WTC11 (cell line): ENCODE data around the gene PRDX2. TPM values are rescaled to one million over a fixed set of nuclear protein-coding genes. Genes with fewer than 3 reads are reported as not detected.
A peak's percentile ranks its signal among the peaks of the same experiment; 100 is the strongest.

Experiments used
- ATAC-seq: fragments of 200-7000 bp; cut with Tn5 transposase; 2 replicates; pipeline ENCODE4 v1.10.0; 2021; ENCODE audit warnings: mild to moderate bottlenecking, moderate library complexity
- CTCF ChIA-PET: fragments of 300-600 bp; sonication (Branson Sonifier 250); formaldehyde crosslinking; loops from one replicate; lab custom pipeline; 2021; ENCODE audit warnings: antibody characterized with exemption; lab: Charles Lee
- POLR2A ChIA-PET: fragments of 350-600 bp; sonication (Branson Sonifier 250); formaldehyde crosslinking; loops from one replicate; lab custom pipeline; 2021; ENCODE audit warnings: antibody characterized with exemption; lab: Charles Lee
- DNase-seq: peaks from one replicate; pipeline ENCODE4 v3.0.0; 2021; ENCODE audit warnings: low spot score
- H3K27ac Mint-ChIP-seq: 2 replicates; pipeline ENCODE4 v1.8.0; 2021; ENCODE audit warnings: mixed read lengths
- H3K27me3 Mint-ChIP-seq: 2 replicates; pipeline ENCODE4 v1.8.0; 2021; ENCODE audit warnings: low read depth, mild to moderate bottlenecking, moderate library complexity, mixed read lengths
- H3K36me3 Mint-ChIP-seq: 2 replicates; pipeline ENCODE4 v1.8.0; 2021; ENCODE audit warnings: mixed read lengths
- H3K4me1 Mint-ChIP-seq: 2 replicates; pipeline ENCODE4 v1.8.0; 2022; ENCODE audit warnings: mixed read lengths
- H3K4me3 Mint-ChIP-seq: 2 replicates; pipeline ENCODE4 v1.8.0; 2021; ENCODE audit warnings: mild to moderate bottlenecking, moderate library complexity, mixed read lengths
- H3K9me3 Mint-ChIP-seq: 2 replicates; pipeline ENCODE4 v1.8.0; 2021; ENCODE audit warnings: mixed read lengths
- AR ChIP-seq: fragments of 250-450 bp; sonication (Bioruptor Pico); IDR thresholded peaks from 2 replicates; pipeline ENCODE4 v1.9.0; 2021; ENCODE audit warnings: mild to moderate bottlenecking
- MXD4 ChIP-seq: fragments of 250-450 bp; sonication (Bioruptor Pico); IDR thresholded peaks from 2 replicates; pipeline ENCODE4 v1.8.0; 2021; ENCODE audit warnings: mild to moderate bottlenecking, moderate library complexity, borderline replicate concordance
- NR1H2 ChIP-seq: sonication (generic); formaldehyde crosslinking; IDR thresholded peaks from 2 replicates; pipeline ENCODE4 v1.9.0; 2021; ENCODE audit warnings: mild to moderate bottlenecking, moderate library complexity, missing genetic modification reagents
- NR3C1 ChIP-seq: sonication (generic); formaldehyde crosslinking; conservative IDR thresholded peaks from 2 replicates; pipeline ENCODE4 v1.8.1; 2023; ENCODE audit warnings: low read depth, mild to moderate bottlenecking, missing genetic modification reagents
- SP1 ChIP-seq: sonication (generic); formaldehyde crosslinking; conservative IDR thresholded peaks from 2 replicates; pipeline ENCODE4 v1.8.1; 2022; ENCODE audit warnings: missing genetic modification reagents
- ZMAT4 ChIP-seq: fragments of 250-450 bp; sonication (Bioruptor Pico); IDR thresholded peaks from 2 replicates; pipeline ENCODE4 v1.9.0; 2021; ENCODE audit warnings: mild to moderate bottlenecking
- ZNF121 ChIP-seq: sonication (generic); formaldehyde crosslinking; IDR thresholded peaks from 2 replicates; pipeline ENCODE4 v1.8.0; 2023; ENCODE audit warnings: missing genetic modification reagents
- ZNF232 ChIP-seq: sonication (generic); formaldehyde crosslinking; IDR thresholded peaks from 2 replicates; pipeline ENCODE4 v1.8.0; 2022; ENCODE audit warnings: mild to moderate bottlenecking, missing genetic modification reagents
- ZNF263 ChIP-seq: sonication (generic); formaldehyde crosslinking; IDR thresholded peaks from 2 replicates; pipeline ENCODE4 v1.8.1; 2022; ENCODE audit warnings: low read depth, mild to moderate bottlenecking, moderate library complexity, missing genetic modification reagents
- ZNF317 ChIP-seq: sonication (generic); formaldehyde crosslinking; IDR thresholded peaks from 2 replicates; pipeline ENCODE4 v1.8.1; 2023; ENCODE audit warnings: low read depth, mild to moderate bottlenecking, moderate library complexity, missing genetic modification reagents, borderline replicate concordance
- ZNF425 ChIP-seq: fragments of 250-450 bp; sonication (Bioruptor Pico); conservative IDR thresholded peaks from 2 replicates; pipeline ENCODE4 v1.9.0; 2021; ENCODE audit warnings: mild to moderate bottlenecking
- total RNA-seq: library from RNA; stranded (reverse); gene quantifications from 3 replicates; pipeline ENCODE4 v1.2.3, GENCODE V29; 2021
- TF ChIP-seq, protein P1 (sequence below): sonication (generic); formaldehyde crosslinking; IDR thresholded peaks from 2 replicates; pipeline ENCODE4 v1.8.1; 2022; ENCODE audit warnings: low read depth, missing genetic modification reagents, borderline replicate concordance
- TF ChIP-seq, protein P2 (sequence below): sonication (generic); formaldehyde crosslinking; IDR thresholded peaks from 2 replicates; pipeline ENCODE4 v1.8.1; 2023; ENCODE audit warnings: mild to moderate bottlenecking, missing genetic modification reagents, moderate library complexity

The PRDX2 gene
- total RNA-seq, 1 experiment from 2014 or later = 378 TPM

GRCh38 chr19:12804051-12804450, 2.5 kb upstream of the PRDX2 start:
- peaks cover 4% of the 10 kb centered on the region; the same call in 1 of the 2 replicates for H3K27me3 Mint-ChIP-seq
- ATAC-seq = no peak
- TF ChIP-seq NR1H2 (CRISPR knock-in tag) (no peak), ZMAT4 (no peak), AR (CRISPR knock-in tag) (no peak), ZNF317 (CRISPR knock-in tag) (no peak), SP1 (CRISPR knock-in tag) (no peak)
- TF ChIP-seq, protein P1, sequence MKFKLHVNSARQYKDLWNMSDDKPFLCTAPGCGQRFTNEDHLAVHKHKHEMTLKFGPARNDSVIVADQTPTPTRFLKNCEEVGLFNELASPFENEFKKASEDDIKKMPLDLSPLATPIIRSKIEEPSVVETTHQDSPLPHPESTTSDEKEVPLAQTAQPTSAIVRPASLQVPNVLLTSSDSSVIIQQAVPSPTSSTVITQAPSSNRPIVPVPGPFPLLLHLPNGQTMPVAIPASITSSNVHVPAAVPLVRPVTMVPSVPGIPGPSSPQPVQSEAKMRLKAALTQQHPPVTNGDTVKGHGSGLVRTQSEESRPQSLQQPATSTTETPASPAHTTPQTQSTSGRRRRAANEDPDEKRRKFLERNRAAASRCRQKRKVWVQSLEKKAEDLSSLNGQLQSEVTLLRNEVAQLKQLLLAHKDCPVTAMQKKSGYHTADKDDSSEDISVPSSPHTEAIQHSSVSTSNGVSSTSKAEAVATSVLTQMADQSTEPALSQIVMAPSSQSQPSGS = no peak
- POLR2A ChIA-PET = no interaction called here
- H3K4me3 Mint-ChIP-seq = no peak overlapping the region
- no peak for DNase-seq
- no peak overlapping the region for H3K27ac Mint-ChIP-seq
- peaks cover 25% of the 10 kb centered on the region for H3K4me1 Mint-ChIP-seq
- peaks cover 20% of the 10 kb centered on the region for H3K36me3 Mint-ChIP-seq
- CTCF ChIA-PET = interaction anchor here (0.6 to 14.0 kb wide), 3 partner anchors 21 to 111 kb away, joined by 3 to 341 read pairs (median 4); no protein-coding TSS in a partner anchor
- no peaks in the 10 kb centered on the region for H3K9me3 Mint-ChIP-seq

DNA sequence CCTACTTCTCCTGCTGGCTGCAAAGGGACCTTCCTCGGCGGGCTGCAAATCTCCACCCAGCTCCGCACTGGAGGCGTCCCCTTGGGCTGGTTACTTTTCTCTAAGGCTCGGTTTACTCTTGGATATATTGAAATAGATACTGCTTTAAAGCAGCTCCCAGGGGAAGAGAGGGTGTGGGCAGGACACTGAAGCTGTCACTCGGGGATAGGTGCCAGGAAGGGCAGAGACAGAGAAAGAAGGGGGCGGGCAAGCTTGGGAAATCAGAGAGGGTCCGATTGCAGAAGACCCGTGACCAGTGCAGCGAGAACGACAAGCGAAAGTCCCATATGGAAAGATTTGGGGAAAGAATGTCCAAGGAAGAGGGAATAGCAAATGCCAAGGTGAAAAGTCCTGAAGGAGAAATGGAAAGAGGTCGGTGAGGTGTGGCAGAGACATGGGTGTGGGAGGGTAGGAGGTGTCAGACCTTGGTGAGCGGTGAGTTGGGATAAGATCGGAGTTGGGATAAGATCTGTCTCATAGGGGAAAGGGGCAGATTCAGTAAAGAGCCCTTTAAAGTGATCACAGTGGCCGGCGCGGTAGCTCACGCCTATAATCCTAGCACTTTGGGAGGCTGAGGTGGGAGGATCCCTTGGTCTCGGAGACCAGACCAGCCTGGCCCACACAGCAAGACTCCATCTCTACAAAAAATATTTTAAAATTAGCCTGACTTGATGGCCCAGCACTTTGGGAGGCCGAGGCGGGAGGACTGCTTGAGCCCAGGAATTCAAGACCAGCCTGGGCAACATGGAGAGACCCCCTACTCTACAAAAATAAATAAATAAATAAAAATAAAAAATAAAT, 887 bp upstream of the PRDX2 start:
- Mint-ChIP-seq H3K9me3 (no peaks in the 10 kb centered on the region), H3K27me3 (peaks cover 4% of the 10 kb centered on the region; the same call in 1 of the 2 replicates), H3K4me1 (peaks cover 25% of the 10 kb centered on the region), H3K36me3 (peaks cover 18% of the 10 kb centered on the region), H3K27ac (no peak overlapping the region), H3K4me3 (peak overlapping the region; percentile 87)
- CTCF ChIA-PET = interaction anchor here (0.5 to 14.0 kb wide), 10 partner anchors 10 to 811 kb away, joined by 3 to 341 read pairs (median 8); partner anchors contain the start of gene JUNB
- no peak for ATAC-seq
- DNase-seq = no peak
- POLR2A ChIA-PET = interaction anchor here (0.6 to 2.0 kb wide), 5 partner anchors 10 to 1230 kb away, joined by 3 to 9 read pairs (median 4); partner anchors contain the start of gene JUNB
- TF ChIP-seq MXD4 (CRISPR knock-in tag) (no peak), ZNF121 (peak; percentile 28; the same call in 1 of the 2 replicates)

DNA sequence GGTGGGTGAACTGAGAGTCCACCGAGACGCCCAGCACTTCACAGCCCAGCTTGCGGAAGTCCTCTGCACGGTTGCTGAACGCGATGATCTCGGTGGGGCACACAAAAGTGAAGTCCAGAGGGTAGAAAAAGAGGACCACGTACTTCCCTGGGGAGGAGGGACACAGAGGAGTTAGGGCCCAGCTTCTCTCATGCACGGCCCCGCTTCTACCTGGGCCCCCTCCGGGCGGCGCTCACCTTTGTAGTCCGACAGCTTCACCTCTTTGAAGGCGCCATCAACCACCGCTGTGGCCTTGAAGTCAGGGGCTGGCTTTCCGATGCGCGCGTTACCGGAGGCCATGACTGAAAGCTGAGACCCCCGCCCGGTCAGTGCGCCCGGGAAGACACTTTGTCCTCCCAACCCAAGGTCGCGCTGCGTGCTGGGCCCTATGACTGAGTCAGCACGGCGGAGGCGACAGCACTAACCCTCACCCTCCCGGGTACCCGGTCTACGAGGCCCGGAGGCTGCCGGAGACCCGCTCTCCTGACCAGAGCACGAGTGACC, 606 bp downstream of the PRDX2 start:
- POLR2A ChIA-PET = interaction anchor here (0.9 to 2.0 kb wide), 2 partner anchors 9 to 35 kb away, joined by 3 to 9 read pairs; partner anchors contain the start of gene JUNB
- CTCF ChIA-PET = interaction anchor here (0.9 to 14.0 kb wide), 10 partner anchors 9 to 190 kb away, joined by 3 to 341 read pairs (median 8); partner anchors contain the start of genes JUNB, RTBDN, ZNF490 and ZNF791
- ATAC-seq = no peak

More for the DNA sequence above, 606 bp downstream of the PRDX2 start:
- Mint-ChIP-seq H3K36me3 (peaks cover 19% of the 10 kb centered on the region), H3K27me3 (peaks cover 4% of the 10 kb centered on the region; the same call in 1 of the 2 replicates), H3K4me3 (peak overlapping the region; percentile 87), H3K4me1 (peaks cover 21% of the 10 kb centered on the region), H3K9me3 (no peaks in the 10 kb centered on the region), H3K27ac (no peak overlapping the region; the same call in 1 of the 2 replicates)
- peak; percentile 54 for DNase-seq
- TF ChIP-seq NR3C1 (no peak), ZNF232 (CRISPR knock-in tag) (0 out of 2 replicates have a peak, but pooled peaks have one; percentile 1), ZNF425 (CRISPR knock-in tag) (no peak), ZNF263 (CRISPR knock-in tag) (peak; percentile 39; the same call in 1 of the 2 replicates)
- TF ChIP-seq, protein P2, sequence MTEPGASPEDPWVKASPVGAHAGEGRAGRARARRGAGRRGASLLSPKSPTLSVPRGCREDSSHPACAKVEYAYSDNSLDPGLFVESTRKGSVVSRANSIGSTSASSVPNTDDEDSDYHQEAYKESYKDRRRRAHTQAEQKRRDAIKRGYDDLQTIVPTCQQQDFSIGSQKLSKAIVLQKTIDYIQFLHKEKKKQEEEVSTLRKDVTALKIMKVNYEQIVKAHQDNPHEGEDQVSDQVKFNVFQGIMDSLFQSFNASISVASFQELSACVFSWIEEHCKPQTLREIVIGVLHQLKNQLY (CRISPR knock-in tag) = 0 out of 2 replicates have a peak, but pooled peaks have one; percentile 64
